Chondrocyte (in vitro differentiated cells): ENCODE results near the gene GPR183. TPM values are rescaled to one million over a fixed set of nuclear protein-coding genes. Genes with fewer than 3 reads are reported as not detected.

Source experiments
- DNase-seq: peaks from one replicate; pipeline ENCODE4 v3.0.0; 2021; ENCODE audit warnings: mixed read lengths, low spot score
- H3K27ac Mint-ChIP-seq: one replicate; pipeline ENCODE4 v1.8.0; 2021; ENCODE audit warnings: mild to moderate bottlenecking, moderate library complexity, mixed read lengths; ENCODE audit not compliant: unreplicated experiment
- H3K27me3 Mint-ChIP-seq: 2 replicates; pipeline ENCODE4 v1.8.0; 2021; ENCODE audit warnings: low read depth, mixed read lengths
- H3K36me3 Mint-ChIP-seq: 2 replicates; pipeline ENCODE4 v1.8.0; 2021; ENCODE audit warnings: low read depth, mixed read lengths
- H3K4me1 Mint-ChIP-seq: 2 replicates; pipeline ENCODE4 v1.8.0; 2021; ENCODE audit warnings: low read depth, mild to moderate bottlenecking, mixed read lengths
- H3K4me3 Mint-ChIP-seq: one replicate; pipeline ENCODE4 v1.8.0; 2021; ENCODE audit warnings: mild to moderate bottlenecking, moderate library complexity, mixed read lengths; ENCODE audit not compliant: unreplicated experiment
- H3K9me3 Mint-ChIP-seq: 2 replicates; pipeline ENCODE4 v1.8.0; 2021; ENCODE audit warnings: low read depth, mixed read lengths
- CTCF ChIP-seq: fragments of 200-600 bp; sonication (generic); IDR thresholded peaks from 2 replicates; pipeline ENCODE4 v1.5.0; 2021; ENCODE audit warnings: antibody characterized with exemption, mild to moderate bottlenecking, moderate library complexity
- total RNA-seq: library from RNA; stranded (reverse); gene quantifications from 3 replicates; pipeline ENCODE4 v1.2.1, GENCODE V29; 2021

The GPR183 gene
- total RNA-seq, 1 donor from 2014 or later: 5.7 TPM

- Mint-ChIP-seq H3K9me3 (no peaks in the 10 kb centered on the region), H3K36me3 (peaks cover 7% of the 10 kb centered on the region), H3K27ac (peak overlapping the region; percentile 39), H3K4me3 (no peak overlapping the region), H3K27me3 (no peaks in the 10 kb centered on the region), H3K4me1 (peaks cover 29% of the 10 kb centered on the region)
- DNase-seq: no peak
- TF ChIP-seq CTCF: no peak
Observed at GRCh38 chr13:99335603-99336002, 28.4 kb upstream of the GPR183 start.

- Mint-ChIP-seq H3K9me3 (no peaks in the 10 kb centered on the region), H3K27me3 (no peaks in the 10 kb centered on the region), H3K4me3 (no peak overlapping the region), H3K27ac (no peak overlapping the region), H3K36me3 (peaks cover 5% of the 10 kb centered on the region), H3K4me1 (peaks cover 27% of the 10 kb centered on the region)
- no peak for TF ChIP-seq CTCF
- DNase-seq: no peak
Observed at GRCh38 chr13:99335087-99335486, 27.9 kb upstream of the GPR183 start.

GRCh38 chr13:99334221-99334620 lies 27.0 kb upstream of the GPR183 start:
- H3K36me3 Mint-ChIP-seq: peaks cover 9% of the 10 kb centered on the region
- no peak overlapping the region for H3K27ac Mint-ChIP-seq
- no peak overlapping the region for H3K4me3 Mint-ChIP-seq
- no peak for DNase-seq
- TF ChIP-seq CTCF: no peak
- no peaks in the 10 kb centered on the region for H3K9me3 Mint-ChIP-seq
- H3K27me3 Mint-ChIP-seq: no peaks in the 10 kb centered on the region
- peaks cover 22% of the 10 kb centered on the region for H3K4me1 Mint-ChIP-seq

GRCh38 chr13:99332456-99332855 lies 25.3 kb upstream of the GPR183 start:
- no peaks in the 10 kb centered on the region for H3K27me3 Mint-ChIP-seq
- H3K9me3 Mint-ChIP-seq: no peaks in the 10 kb centered on the region
- peaks cover 22% of the 10 kb centered on the region for H3K4me1 Mint-ChIP-seq
- peaks cover 6% of the 10 kb centered on the region for H3K36me3 Mint-ChIP-seq
- no peak overlapping the region for H3K27ac Mint-ChIP-seq
- DNase-seq: no peak
- no peak for TF ChIP-seq CTCF
- H3K4me3 Mint-ChIP-seq: no peak overlapping the region

- Mint-ChIP-seq H3K36me3 (peaks cover 6% of the 10 kb centered on the region), H3K9me3 (no peaks in the 10 kb centered on the region), H3K27ac (no peak overlapping the region), H3K27me3 (no peaks in the 10 kb centered on the region), H3K4me1 (peaks cover 22% of the 10 kb centered on the region), H3K4me3 (no peak overlapping the region)
- DNase-seq: no peak
- no peak for TF ChIP-seq CTCF
Observed at GRCh38 chr13:99331881-99332293, 24.7 kb upstream of the GPR183 start.
